A549 (cell line): Measurements from ENCODE around the gene BCAS4. TPM values are rescaled to one million over a fixed set of nuclear protein-coding genes. Genes with fewer than 3 reads are reported as not detected.

Experiments
- ATAC-seq, 2 experiments: fragments of 200-7000 bp in 1 of 2; fragments of >200 bp in 1 of 2; cut with Nextera tagmentation in 1 of 2; cut with Tn5 transposase in 1 of 2; 3 replicates each; pipeline versions ENCODE4 v1.8.0 to v1.9.1; 2018 to 2020; ENCODE audit warnings: mild to moderate bottlenecking in 1 of 2, moderate library complexity in 1 of 2
- CTCF ChIA-PET: fragments of 300-600 bp; sonication (Branson Sonifier 250); formaldehyde crosslinking; extraction: SDS; loops from one replicate; lab custom pipeline; 2021; ENCODE audit warnings: antibody characterized with exemption, inconsistent platforms; lab: Yijun Ruan, JAX
- POLR2A ChIA-PET: fragments of 350-600 bp; formaldehyde crosslinking; extraction: SDS; loops from one replicate; lab custom pipeline; 2021; ENCODE audit warnings: antibody characterized with exemption, inconsistent platforms; lab: Yijun Ruan, JAX
- DNase-seq, 2 experiments: peaks; one replicate each; pipeline versions ENCODE4 v3.0.0 to v3.0.0-alpha.2; 2011 to 2016; ENCODE audit warnings: low read depth in 1 of 2, low spot score in 1 of 2
- FAIRE-seq: peaks from 2 replicates; lab custom pipeline; 2011; peaks lifted over from hg19 to GRCh38; lab: Jason Lieb, UNC
- H3K27ac ChIP-seq, 2 experiments: fragments of >200 bp; sonication (Bioruptor Twin); formaldehyde crosslinking; 3 replicates each; pipeline ENCODE4 v1.5.1; 2016 to 2017
- H3K4me1 ChIP-seq: fragments of >200 bp; sonication (Bioruptor Twin); formaldehyde crosslinking; 3 replicates; pipeline ENCODE4 v1.6.1; 2016
- H3K4me2 ChIP-seq: fragments of >200 bp; sonication (Bioruptor Twin); formaldehyde crosslinking; 3 replicates; pipeline ENCODE4 v1.6.1; 2016
- H3K4me3 ChIP-seq: fragments of >200 bp; sonication (Bioruptor Twin); formaldehyde crosslinking; 3 replicates; pipeline ENCODE4 v1.5.1; 2016
- H3K9me3 ChIP-seq: fragments of >200 bp; sonication (Bioruptor Twin); formaldehyde crosslinking; 3 replicates; pipeline ENCODE4 v1.6.1; 2016
- BHLHE40 ChIP-seq: IDR thresholded peaks from 2 replicates; pipeline ENCODE4 v1.6.1; 2012; ENCODE audit warnings: low read depth, low read length, inconsistent platforms
- CEBPB ChIP-seq, 2 experiments: fragments of >200 bp in 1 of 2; sonication (Bioruptor Twin) in 1 of 2; formaldehyde crosslinking in 1 of 2; IDR thresholded peaks; 2 replicates each; pipeline ENCODE4 v1.6.1; 2012 to 2016
- EP300 ChIP-seq, 2 experiments: fragments of >200 bp; sonication (Bioruptor Twin); formaldehyde crosslinking; IDR thresholded peaks; 2 replicates in 1 of 2; 3 replicates in 1 of 2; pipeline ENCODE4 v1.6.1; 2016 to 2017
- ESRRA ChIP-seq: fragments of 150-350 bp; IDR thresholded peaks from 2 replicates; pipeline ENCODE4 v1.6.1; 2014; ENCODE audit warnings: mild to moderate bottlenecking, low read length, borderline replicate concordance
- GATA3 ChIP-seq: IDR thresholded peaks from 2 replicates; pipeline ENCODE4 v1.6.1; 2012; ENCODE audit warnings: borderline replicate concordance
- JUN ChIP-seq, 2 experiments: fragments of >200 bp; sonication (Bioruptor Twin); formaldehyde crosslinking; IDR thresholded peaks; 2 replicates in 1 of 2; 3 replicates in 1 of 2; pipeline ENCODE4 v1.6.1; 2016 to 2017
- JUNB ChIP-seq: fragments of >200 bp; sonication (Bioruptor Twin); formaldehyde crosslinking; IDR thresholded peaks from 2 replicates; pipeline ENCODE4 v1.6.1; 2016
- MAZ ChIP-seq: fragments of 150-350 bp; IDR thresholded peaks from 2 replicates; pipeline ENCODE4 v1.6.1; 2014; ENCODE audit warnings: antibody characterized with exemption, low read depth, low read length, borderline replicate concordance
- MYC ChIP-seq: IDR thresholded peaks from 2 replicates; pipeline ENCODE4 v1.6.1; 2012; ENCODE audit warnings: mild to moderate bottlenecking, inconsistent platforms, low read length, improper control_type of control experiment, borderline replicate concordance
- NFE2L2 ChIP-seq: fragments of 150-350 bp; conservative IDR thresholded peaks from 2 replicates; pipeline ENCODE4 v1.6.1; 2014; ENCODE audit warnings: low read length
- NPAS2 ChIP-seq: fragments of 250-450 bp; sonication (Bioruptor Pico); IDR thresholded peaks from 2 replicates; pipeline ENCODE4 v1.8.0; 2022; ENCODE audit warnings: mild to moderate bottlenecking, moderate library complexity, borderline replicate concordance
- RAD21 ChIP-seq, 2 experiments: fragments of >200 bp in 1 of 2; sonication (Bioruptor Twin) in 1 of 2; formaldehyde crosslinking in 1 of 2; IDR thresholded peaks in 1 of 2; conservative IDR thresholded peaks in 1 of 2; 2 replicates in 1 of 2; 3 replicates in 1 of 2; pipeline ENCODE4 v1.6.1; 2012 to 2018; ENCODE audit warnings: inconsistent platforms in 1 of 2
- RFX5 ChIP-seq: fragments of 450-650 bp; IDR thresholded peaks from 2 replicates; pipeline ENCODE4 v1.7.1; 2014; ENCODE audit warnings: antibody characterized with exemption, mild to moderate bottlenecking, moderate library complexity
- TFCP2L1 ChIP-seq: fragments of 250-450 bp; sonication (Bioruptor Pico); IDR thresholded peaks from 2 replicates; pipeline ENCODE4 v1.5.0; 2021; ENCODE audit warnings: mild to moderate bottlenecking
- WGBS: methylation state at CpG from one replicate; pipeline ENCODE4 v1.1.6; 2017; ENCODE audit errors: missing lambda C conversion rate; 5-methylcytosine and 5-hydroxymethylcytosine counted together
- polyA plus RNA-seq, 4 experiments: library from polyadenylated mRNA; depleted of rRNA in 3 of 4; stranded (reverse); fragments of >200 nt; fragmentation: RNase III in 1 of 4; extraction: RNeasy Plus Mini Kit Qiagen cat#74134 plus additional on column Dnase treatment in 1 of 4; gene quantifications; 2 replicates in 3 of 4; 3 replicates in 1 of 4; pipeline ENCODE4 v1.2.3, GENCODE V29; 2011 to 2017
- TF ChIP-seq, protein P1 (sequence below): IDR thresholded peaks from 2 replicates; pipeline ENCODE4 v1.6.1; 2012; ENCODE audit warnings: low read depth, borderline replicate concordance
- TF ChIP-seq, protein P2 (sequence below): fragments of >200 bp; sonication (Bioruptor Twin); formaldehyde crosslinking; IDR thresholded peaks from 2 replicates; pipeline ENCODE4 v1.6.1; 2016
- TF ChIP-seq, protein P3 (sequence below): IDR thresholded peaks from 2 replicates; pipeline ENCODE4 v1.6.1; 2012
- TF ChIP-seq, protein P4 (sequence below): fragments of 200-600 bp; sonication (generic); IDR thresholded peaks from 2 replicates; pipeline ENCODE4 v1.6.1; 2016; ENCODE audit warnings: antibody characterized with exemption, mild to moderate bottlenecking, moderate library complexity
- TF ChIP-seq, protein P5 (sequence below): fragments of >200 bp; sonication (Bioruptor Twin); formaldehyde crosslinking; IDR thresholded peaks from 3 replicates; pipeline ENCODE4 v1.5.1; 2016

The BCAS4 gene
- polyA plus RNA-seq, 2 of the 4 experiments (the other 2 are of a cell fraction) = 16.9 to 48.4 TPM

DNA sequence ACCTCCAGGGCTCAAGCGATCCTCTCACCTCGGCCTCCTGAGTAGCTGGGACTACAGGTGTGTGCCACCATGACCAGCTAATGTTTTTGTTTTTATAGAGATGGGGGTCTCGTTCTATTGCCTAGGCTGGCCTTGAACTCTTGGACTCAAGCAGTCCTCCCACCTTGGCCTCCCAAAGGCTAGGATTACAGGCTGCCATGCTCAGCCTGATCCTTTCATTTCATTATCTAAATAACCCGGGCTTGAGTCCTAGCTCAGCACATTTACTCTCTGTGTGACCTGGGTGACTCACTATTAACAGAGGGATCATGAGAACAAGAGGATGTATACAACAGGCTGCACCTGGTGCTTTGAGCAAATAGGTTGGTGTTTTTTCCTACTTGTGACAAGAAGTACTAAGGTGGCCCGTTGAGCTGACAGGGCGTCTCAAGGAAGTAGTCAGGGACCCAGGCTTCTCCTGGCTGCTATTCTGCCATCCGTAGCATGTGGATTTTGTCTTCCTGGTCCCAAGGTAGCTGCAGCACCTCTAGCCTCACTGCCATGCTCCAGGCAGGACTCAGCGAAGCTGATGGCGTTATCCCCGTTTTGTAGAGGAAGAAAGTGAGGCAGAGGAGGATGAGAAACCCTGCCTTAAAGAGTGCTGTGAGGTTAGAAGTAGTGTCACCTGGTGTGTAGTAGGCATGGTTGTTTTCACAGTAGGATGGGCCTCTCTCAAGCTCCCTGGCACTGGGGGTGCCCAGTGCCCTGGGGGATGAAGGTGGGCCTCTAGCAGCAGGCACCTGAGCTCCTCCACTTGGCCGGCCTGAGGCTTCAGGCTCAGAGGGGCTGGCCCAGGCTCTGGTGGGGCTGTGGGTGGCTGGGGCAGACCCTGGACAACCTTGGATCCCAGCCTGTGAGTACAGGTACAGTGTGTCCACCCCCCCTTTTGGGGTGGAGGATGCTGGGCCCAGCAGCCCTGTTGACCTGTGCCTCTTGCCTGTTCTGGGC is 73.9 kb downstream of the BCAS4 start:
- Histone ChIP-seq H3K4me3 (no peak overlapping the region), H3K9me3 (no peaks in the 10 kb centered on the region), H3K4me2 (no peak overlapping the region), H3K4me1 (no peaks in the 10 kb centered on the region), H3K27ac (no peak overlapping the region)
- ATAC-seq (no peak; a peak in 1 of 6 replicates), FAIRE-seq (no peak), DNase-seq (peak in 1 of 2 experiments; percentile 18)
- TF ChIP-seq CEBPB (IDR thresholded peaks at IDR 0.05) (no peak), NPAS2 (CRISPR knock-in tag) (no peak), MYC (no peak), JUN (IDR thresholded peaks at IDR 0.05) (no peak), ESRRA (no peak), TFCP2L1 (CRISPR knock-in tag) (no peak), MAZ (no peak), EP300 (IDR thresholded peaks at IDR 0.05) (no peak), BHLHE40 (no peak), RFX5 (no peak), RAD21 (conservative IDR thresholded peaks at IDR 0.05 in 1 of 2, IDR thresholded peaks at IDR 0.05 in 1 of 2) (no peak), GATA3 (no peak), NFE2L2 (no peak), JUNB (no peak)
- TF ChIP-seq, protein P1, sequence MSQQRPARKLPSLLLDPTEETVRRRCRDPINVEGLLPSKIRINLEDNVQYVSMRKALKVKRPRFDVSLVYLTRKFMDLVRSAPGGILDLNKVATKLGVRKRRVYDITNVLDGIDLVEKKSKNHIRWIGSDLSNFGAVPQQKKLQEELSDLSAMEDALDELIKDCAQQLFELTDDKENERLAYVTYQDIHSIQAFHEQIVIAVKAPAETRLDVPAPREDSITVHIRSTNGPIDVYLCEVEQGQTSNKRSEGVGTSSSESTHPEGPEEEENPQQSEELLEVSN = no peak
- TF ChIP-seq, protein P2, sequence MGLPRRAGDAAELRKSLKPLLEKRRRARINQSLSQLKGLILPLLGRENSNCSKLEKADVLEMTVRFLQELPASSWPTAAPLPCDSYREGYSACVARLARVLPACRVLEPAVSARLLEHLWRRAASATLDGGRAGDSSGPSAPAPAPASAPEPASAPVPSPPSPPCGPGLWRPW = no peak
- TF ChIP-seq, protein P3, sequence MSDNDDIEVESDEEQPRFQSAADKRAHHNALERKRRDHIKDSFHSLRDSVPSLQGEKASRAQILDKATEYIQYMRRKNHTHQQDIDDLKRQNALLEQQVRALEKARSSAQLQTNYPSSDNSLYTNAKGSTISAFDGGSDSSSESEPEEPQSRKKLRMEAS = no peak
- TF ChIP-seq, protein P4, sequence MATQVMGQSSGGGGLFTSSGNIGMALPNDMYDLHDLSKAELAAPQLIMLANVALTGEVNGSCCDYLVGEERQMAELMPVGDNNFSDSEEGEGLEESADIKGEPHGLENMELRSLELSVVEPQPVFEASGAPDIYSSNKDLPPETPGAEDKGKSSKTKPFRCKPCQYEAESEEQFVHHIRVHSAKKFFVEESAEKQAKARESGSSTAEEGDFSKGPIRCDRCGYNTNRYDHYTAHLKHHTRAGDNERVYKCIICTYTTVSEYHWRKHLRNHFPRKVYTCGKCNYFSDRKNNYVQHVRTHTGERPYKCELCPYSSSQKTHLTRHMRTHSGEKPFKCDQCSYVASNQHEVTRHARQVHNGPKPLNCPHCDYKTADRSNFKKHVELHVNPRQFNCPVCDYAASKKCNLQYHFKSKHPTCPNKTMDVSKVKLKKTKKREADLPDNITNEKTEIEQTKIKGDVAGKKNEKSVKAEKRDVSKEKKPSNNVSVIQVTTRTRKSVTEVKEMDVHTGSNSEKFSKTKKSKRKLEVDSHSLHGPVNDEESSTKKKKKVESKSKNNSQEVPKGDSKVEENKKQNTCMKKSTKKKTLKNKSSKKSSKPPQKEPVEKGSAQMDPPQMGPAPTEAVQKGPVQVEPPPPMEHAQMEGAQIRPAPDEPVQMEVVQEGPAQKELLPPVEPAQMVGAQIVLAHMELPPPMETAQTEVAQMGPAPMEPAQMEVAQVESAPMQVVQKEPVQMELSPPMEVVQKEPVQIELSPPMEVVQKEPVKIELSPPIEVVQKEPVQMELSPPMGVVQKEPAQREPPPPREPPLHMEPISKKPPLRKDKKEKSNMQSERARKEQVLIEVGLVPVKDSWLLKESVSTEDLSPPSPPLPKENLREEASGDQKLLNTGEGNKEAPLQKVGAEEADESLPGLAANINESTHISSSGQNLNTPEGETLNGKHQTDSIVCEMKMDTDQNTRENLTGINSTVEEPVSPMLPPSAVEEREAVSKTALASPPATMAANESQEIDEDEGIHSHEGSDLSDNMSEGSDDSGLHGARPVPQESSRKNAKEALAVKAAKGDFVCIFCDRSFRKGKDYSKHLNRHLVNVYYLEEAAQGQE = no peak
- TF ChIP-seq, protein P5, sequence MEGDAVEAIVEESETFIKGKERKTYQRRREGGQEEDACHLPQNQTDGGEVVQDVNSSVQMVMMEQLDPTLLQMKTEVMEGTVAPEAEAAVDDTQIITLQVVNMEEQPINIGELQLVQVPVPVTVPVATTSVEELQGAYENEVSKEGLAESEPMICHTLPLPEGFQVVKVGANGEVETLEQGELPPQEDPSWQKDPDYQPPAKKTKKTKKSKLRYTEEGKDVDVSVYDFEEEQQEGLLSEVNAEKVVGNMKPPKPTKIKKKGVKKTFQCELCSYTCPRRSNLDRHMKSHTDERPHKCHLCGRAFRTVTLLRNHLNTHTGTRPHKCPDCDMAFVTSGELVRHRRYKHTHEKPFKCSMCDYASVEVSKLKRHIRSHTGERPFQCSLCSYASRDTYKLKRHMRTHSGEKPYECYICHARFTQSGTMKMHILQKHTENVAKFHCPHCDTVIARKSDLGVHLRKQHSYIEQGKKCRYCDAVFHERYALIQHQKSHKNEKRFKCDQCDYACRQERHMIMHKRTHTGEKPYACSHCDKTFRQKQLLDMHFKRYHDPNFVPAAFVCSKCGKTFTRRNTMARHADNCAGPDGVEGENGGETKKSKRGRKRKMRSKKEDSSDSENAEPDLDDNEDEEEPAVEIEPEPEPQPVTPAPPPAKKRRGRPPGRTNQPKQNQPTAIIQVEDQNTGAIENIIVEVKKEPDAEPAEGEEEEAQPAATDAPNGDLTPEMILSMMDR = no peak
- CTCF ChIA-PET = interaction anchor here (0.8 to 1.0 kb wide), 2 partner anchors 16 to 21 kb away, joined by 3 to 4 read pairs; no protein-coding TSS in a partner anchor
- WGBS = 78% methylated on average over 11 of the region's 11 CpGs
- POLR2A ChIA-PET = no interaction called here
